KMS-11 (cell line): Measurements from ENCODE around the gene CXADR.

ENCODE experiments used
- H2AFZ ChIP-seq: fragments of 200-600 bp; sonication (generic); 2 replicates; pipeline ENCODE4 v1.6.1; 2016; ENCODE audit warnings: antibody characterized with exemption, mixed run types, low read depth
- H3K27ac ChIP-seq: fragments of 200-600 bp; sonication (generic); 2 replicates; pipeline ENCODE4 v1.6.1; 2016; ENCODE audit warnings: mild to moderate bottlenecking, mixed run types
- H3K27me3 ChIP-seq: fragments of 200-600 bp; sonication (generic); 2 replicates; pipeline ENCODE4 v1.6.1; 2017; ENCODE audit warnings: mild to moderate bottlenecking, low read depth, mixed run types, moderate library complexity; ENCODE audit not compliant: insufficient read depth
- H3K36me3 ChIP-seq: fragments of 200-600 bp; sonication (generic); 2 replicates; pipeline ENCODE4 v1.6.1; 2017; ENCODE audit warnings: mild to moderate bottlenecking, mixed run types; ENCODE audit not compliant: insufficient read depth
- H3K4me1 ChIP-seq: fragments of 200-600 bp; sonication (generic); 2 replicates; pipeline ENCODE4 v1.6.1; 2016; ENCODE audit warnings: mild to moderate bottlenecking, low read depth, mixed run types; ENCODE audit not compliant: poor library complexity, severe bottlenecking
- H3K4me2 ChIP-seq: fragments of 200-600 bp; sonication (generic); 2 replicates; pipeline ENCODE4 v1.7.0; 2016; ENCODE audit warnings: mild to moderate bottlenecking, mixed run types
- H3K4me3 ChIP-seq: fragments of 200-600 bp; sonication (generic); IDR thresholded peaks from 2 replicates; pipeline ENCODE4 v1.6.1; 2017; ENCODE audit warnings: low read depth, low read length, mixed read lengths; ENCODE audit not compliant: insufficient read depth
- H3K79me2 ChIP-seq: fragments of 200-600 bp; sonication (generic); 2 replicates; pipeline ENCODE4 v1.6.1; 2016; ENCODE audit warnings: low read depth, mixed run types; ENCODE audit not compliant: insufficient read depth
- H3K9ac ChIP-seq: fragments of 200-600 bp; sonication (generic); 2 replicates; pipeline ENCODE4 v1.6.1; 2016; ENCODE audit warnings: mild to moderate bottlenecking, mixed run types
- H4K20me1 ChIP-seq: fragments of 200-600 bp; sonication (generic); 2 replicates; pipeline ENCODE4 v1.6.1; 2016; ENCODE audit warnings: mild to moderate bottlenecking, mixed run types; ENCODE audit not compliant: insufficient read depth
- TF ChIP-seq, protein P1 (sequence below): fragments of 200-600 bp; sonication (generic); conservative IDR thresholded peaks from 2 replicates; pipeline ENCODE4 v1.6.1; 2017; ENCODE audit warnings: low read depth, mild to moderate bottlenecking, antibody characterized with exemption, low read length, moderate library complexity, mixed read lengths

The CXADR gene

DNA sequence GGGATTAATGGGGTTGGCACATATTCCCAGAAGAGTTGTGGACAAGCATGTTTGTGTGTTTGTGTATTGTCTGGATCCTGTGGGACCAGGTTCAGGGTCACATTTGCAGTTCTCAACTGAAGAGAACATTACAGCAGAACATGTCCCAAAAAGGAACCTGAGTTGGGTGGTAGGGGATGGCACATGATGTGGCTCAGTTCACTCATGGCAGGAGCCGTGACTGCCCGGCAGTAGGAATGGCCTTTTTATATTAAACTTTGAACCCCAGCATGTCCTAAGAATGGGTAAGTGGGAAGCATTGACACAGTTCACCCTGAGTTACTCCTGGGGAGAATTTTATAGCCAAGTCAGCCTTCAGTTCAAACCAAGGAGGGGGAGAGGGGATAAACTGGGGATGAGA lies 41.3 kb downstream of the CXADR start:
- H3K9ac ChIP-seq = no peak overlapping the region
- no peak overlapping the region for H3K27ac ChIP-seq
- no peaks in the 10 kb centered on the region for H4K20me1 ChIP-seq
- H2AFZ ChIP-seq = no peak overlapping the region
- TF ChIP-seq, protein P1, sequence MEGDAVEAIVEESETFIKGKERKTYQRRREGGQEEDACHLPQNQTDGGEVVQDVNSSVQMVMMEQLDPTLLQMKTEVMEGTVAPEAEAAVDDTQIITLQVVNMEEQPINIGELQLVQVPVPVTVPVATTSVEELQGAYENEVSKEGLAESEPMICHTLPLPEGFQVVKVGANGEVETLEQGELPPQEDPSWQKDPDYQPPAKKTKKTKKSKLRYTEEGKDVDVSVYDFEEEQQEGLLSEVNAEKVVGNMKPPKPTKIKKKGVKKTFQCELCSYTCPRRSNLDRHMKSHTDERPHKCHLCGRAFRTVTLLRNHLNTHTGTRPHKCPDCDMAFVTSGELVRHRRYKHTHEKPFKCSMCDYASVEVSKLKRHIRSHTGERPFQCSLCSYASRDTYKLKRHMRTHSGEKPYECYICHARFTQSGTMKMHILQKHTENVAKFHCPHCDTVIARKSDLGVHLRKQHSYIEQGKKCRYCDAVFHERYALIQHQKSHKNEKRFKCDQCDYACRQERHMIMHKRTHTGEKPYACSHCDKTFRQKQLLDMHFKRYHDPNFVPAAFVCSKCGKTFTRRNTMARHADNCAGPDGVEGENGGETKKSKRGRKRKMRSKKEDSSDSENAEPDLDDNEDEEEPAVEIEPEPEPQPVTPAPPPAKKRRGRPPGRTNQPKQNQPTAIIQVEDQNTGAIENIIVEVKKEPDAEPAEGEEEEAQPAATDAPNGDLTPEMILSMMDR = no peak
- no peaks in the 10 kb centered on the region for H3K36me3 ChIP-seq
- H3K4me2 ChIP-seq = no peak overlapping the region
- no peaks in the 10 kb centered on the region for H3K4me1 ChIP-seq
- H3K79me2 ChIP-seq = no peaks in the 10 kb centered on the region
- no peaks in the 10 kb centered on the region for H3K27me3 ChIP-seq
- no peak overlapping the region for H3K4me3 ChIP-seq

DNA sequence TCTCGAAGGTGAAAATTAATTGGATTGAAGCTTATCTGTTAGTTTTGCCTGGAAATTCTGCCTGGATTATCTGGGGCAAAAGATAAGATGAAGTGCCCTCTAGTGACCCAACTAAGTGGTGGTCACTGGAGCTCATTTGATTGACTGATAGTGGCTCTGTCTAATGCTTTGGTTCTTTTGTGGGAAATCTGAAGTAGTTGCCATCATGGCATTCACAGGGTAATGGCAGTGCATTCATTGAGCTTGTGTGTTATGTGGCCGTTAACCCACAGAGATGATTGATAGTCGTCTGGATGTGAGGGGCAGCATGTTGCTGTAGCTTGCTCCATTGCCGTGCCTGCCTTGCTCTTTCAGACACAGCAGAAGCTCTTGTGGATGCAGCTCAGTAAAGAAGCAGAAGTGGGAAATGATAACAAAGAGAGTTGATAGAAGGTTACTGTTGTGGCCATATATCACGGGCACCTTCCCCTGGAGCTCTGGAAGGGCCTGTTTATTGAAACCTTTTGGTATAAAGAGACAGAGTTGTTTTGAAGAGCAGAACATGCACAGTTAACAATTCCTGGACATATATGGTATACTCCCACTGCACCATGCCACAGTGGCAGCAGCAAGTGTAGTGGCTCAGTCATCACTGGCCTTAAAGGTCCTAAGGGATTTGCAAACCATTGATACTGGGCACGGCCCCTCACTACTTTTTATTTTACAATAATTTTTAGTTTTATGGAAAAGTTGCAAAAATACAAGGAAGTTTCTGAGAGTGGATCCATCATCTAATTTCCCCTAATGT lies 42.0 kb downstream of the CXADR start:
- H3K9ac ChIP-seq = no peak overlapping the region
- TF ChIP-seq, protein P1 = no peak
- no peak overlapping the region for H3K27ac ChIP-seq
- no peaks in the 10 kb centered on the region for H4K20me1 ChIP-seq
- H3K79me2 ChIP-seq = no peaks in the 10 kb centered on the region
- no peak overlapping the region for H3K4me3 ChIP-seq
- no peaks in the 10 kb centered on the region for H3K27me3 ChIP-seq
- no peaks in the 10 kb centered on the region for H3K36me3 ChIP-seq
- no peak overlapping the region for H2AFZ ChIP-seq
- no peak overlapping the region for H3K4me2 ChIP-seq
- H3K4me1 ChIP-seq = no peaks in the 10 kb centered on the region

DNA sequence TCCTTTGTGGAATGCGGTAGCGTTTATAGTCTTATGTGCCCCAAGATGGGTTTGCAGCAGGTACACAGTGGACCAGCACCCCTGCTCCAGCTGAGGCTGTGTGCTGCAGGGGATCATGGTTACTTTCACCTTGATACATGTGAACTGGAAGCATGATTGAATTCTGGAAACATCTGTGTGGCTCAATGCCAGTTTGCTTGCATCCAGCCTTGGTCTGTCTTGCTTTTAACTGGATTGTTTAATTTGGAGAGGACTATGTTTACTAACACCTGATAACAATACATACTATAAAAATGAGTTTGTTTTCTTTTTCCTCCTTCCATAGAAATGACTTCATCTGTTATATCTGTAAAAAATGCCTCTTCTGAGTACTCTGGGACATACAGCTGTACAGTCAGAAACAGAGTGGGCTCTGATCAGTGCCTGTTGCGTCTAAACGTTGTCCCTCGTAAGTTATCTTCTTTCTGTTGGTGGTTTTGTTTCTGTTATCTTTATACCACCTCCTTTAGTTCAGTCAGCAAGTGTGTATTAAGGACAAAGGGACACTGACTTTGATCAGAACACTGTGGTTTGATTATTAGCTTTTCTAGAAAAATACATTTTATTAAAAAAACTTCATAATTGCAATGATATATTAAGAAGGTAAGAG lies 47.7 kb downstream of the CXADR start:
- Histone ChIP-seq H3K79me2 (no peaks in the 10 kb centered on the region), H2AFZ (no peak overlapping the region), H3K27me3 (no peaks in the 10 kb centered on the region), H3K27ac (no peak overlapping the region), H3K4me1 (no peaks in the 10 kb centered on the region), H3K9ac (no peak overlapping the region), H3K4me3 (no peak overlapping the region), H3K36me3 (no peaks in the 10 kb centered on the region), H4K20me1 (no peaks in the 10 kb centered on the region), H3K4me2 (no peak overlapping the region)
- TF ChIP-seq, protein P1 = no peak

DNA sequence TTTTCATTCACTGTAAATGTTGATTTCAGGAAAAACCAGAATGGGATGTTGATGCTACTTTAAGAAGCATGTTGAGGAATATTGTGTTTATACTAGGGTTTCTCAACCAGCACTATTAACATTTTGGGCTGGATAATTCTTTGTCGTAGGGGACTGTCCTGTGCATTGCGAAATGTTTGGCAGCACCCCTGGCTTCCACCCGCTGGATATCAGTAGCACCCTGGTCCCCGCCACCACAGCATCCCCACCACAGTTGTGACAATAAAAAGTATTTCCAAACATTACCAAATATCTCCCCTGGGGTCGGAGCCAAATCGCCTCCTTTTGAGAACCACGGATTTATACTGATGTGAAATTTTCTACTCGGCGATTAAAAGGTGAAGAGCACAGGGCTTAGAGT lies 57.9 kb downstream of the CXADR start:
- no peaks in the 10 kb centered on the region for H3K4me1 ChIP-seq
- no peaks in the 10 kb centered on the region for H3K36me3 ChIP-seq
- H3K27me3 ChIP-seq = no peaks in the 10 kb centered on the region
- no peak overlapping the region for H3K9ac ChIP-seq
- no peak overlapping the region for H3K4me3 ChIP-seq
- no peak overlapping the region for H2AFZ ChIP-seq
- no peak overlapping the region for H3K27ac ChIP-seq
- H4K20me1 ChIP-seq = no peaks in the 10 kb centered on the region
- TF ChIP-seq, protein P1 = no peak
- no peaks in the 10 kb centered on the region for H3K79me2 ChIP-seq
- no peak overlapping the region for H3K4me2 ChIP-seq
